ENCODE results near the gene MXI1.

- TF ChIP-seq YY1 (IDR thresholded peaks at IDR 0.05; ENCODE audit: insufficient read depth, insufficient read length): no peak
- no peak for TF ChIP-seq ZNF274 (IDR thresholded peaks at IDR 0.05; ENCODE audit: low read depth, low read length)
- TF ChIP-seq SUZ12 (IDR thresholded peaks at IDR 0.05; ENCODE audit: extremely low read depth, insufficient read depth, insufficient read length): no peak
These were observed 49.1 kb upstream of the MXI1 start for GRCh38 chr10:110158051-110159005.

Measured in NT2/D1 (cell line).